NT2/D1 (cell line): ENCODE results near the gene MRPL32.

Experiments used
- SUZ12 ChIP-seq: IDR thresholded peaks from 2 replicates; pipeline ENCODE4 v1.6.1; 2011; ENCODE audit not compliant: insufficient read length, insufficient read depth; ENCODE audit errors: extremely low read depth
- YY1 ChIP-seq: IDR thresholded peaks from 2 replicates; pipeline ENCODE4 v1.6.1; 2011; ENCODE audit not compliant: insufficient read length, insufficient read depth

DNA sequence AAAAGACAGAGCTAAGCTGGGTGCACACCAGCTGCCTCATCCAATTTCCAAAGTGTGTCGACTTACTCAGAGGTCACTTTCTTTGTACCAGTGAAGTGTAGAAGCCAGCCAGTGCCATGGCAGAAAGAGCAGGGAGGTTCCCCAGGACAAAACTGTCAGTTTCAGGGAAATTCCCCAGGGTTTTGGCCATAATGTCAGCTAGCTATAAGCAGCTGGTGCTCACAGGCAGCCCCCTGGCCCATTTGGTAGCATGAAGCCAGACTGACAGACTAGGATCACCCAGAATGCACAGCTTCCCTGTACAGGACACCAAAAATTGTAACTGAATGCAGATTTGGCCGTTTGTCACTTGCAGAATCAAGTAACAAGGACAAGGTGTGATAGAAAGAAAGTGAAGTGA is 28.6 kb downstream of the MRPL32 start:
- TF ChIP-seq YY1 (no peak), SUZ12 (no peak)
